ENCODE results near the gene MICAL3. TPM values are rescaled to one million over a fixed set of nuclear protein-coding genes. Genes with fewer than 3 reads are reported as not detected.
"Not testable (repeated sequence)": the region's sequence is repeated elsewhere in the genome, so short reads cannot be mapped to it uniquely, and the experiment has no call there.

The MICAL3 gene
- total RNA-seq, 1 donor from 2014 or later, result 43.4 TPM

DNA sequence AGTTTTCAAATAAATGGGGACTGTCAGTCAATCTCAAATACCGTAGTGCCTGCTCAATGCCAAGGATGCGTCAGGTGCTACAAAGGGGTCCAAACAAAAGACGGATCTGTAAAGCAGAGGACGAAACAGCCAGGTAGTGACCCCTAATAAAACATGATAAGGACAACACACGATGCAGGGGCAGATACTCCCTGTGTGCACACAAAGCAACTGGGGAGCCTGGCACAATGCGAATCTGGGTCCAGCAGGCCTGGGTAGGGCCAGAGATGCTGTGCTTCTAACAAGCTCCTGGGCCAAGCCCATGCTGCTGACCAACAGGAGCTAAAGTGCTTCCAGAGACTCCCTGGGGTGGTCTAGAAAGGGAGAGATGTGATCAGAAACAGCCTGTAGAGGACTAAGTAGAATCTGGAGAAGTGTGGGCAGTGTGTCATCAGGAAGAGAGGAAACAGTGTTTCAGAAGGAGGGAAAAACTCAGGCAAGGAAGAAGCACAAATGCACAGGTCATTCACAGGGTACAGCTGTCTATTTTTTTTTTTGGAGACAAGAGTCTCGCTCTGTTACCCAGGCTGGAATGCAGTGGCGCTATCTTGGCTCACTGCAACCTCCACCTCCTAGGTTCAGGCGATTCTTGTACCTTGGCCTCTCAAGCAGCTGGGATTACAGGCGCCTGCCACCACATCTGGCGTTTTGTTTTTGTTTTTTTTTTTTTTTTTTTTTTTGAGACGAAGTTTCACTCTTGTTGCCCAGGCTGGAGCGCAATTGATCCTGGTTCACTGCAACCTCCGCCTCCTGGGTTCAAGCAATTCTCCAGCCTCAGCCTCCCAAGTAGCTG lies 74.5 kb downstream of the MICAL3 start:
- DNase-seq, result no peak

DNA sequence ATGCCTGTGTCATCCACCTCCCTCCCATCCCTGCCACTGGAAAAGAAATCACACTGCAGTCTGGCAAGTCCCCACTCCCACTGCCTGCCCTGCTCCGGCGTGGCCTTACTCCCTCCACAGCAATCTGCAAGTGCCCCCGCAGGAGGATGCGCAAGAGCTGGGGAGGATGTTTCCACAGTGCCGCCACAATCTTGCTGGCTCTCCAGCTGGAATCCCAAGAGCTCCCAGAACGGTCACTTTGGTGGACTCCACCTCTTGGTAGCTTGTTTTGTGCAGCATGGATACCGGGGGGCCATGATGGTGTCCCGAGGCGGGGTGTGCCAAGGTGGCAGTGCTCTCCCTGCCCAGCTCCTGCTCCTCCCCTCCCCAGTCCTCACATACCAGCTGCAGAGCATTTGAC lies 76.3 kb downstream of the MICAL3 start:
- no peak for DNase-seq

DNA sequence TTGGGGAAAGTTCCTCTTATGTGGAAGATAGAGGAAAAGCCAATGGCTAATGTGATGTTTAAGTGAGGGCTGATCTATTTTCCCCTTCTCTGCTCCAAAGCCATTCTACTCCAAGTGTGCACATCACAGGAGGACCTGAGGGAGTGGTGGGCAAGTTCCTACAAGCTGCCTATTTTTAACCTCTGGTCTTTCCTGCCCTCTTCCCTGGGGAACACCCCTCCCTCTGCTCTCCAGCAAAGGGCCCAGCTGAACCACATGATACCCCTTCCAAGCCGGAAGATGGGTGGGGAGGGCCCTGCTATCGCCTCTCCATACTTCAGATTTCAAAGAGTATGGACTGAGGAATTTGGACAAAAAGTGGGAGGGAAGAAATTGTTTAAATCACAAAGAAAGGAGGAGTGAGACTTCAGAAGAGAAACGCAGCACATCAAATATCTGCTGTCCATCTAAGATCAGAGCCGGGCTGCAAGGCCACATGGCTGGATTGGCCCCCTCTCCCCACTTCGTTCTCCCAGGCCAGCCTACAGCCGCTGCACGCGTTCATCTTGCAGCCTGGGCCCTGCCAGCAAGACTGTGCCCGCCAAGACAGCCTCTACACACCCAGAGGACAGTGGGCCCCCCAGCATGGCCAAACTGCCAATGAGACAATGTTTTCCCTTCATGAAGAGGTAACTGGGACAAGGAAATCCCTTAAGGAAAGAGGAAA lies 77.5 kb downstream of the MICAL3 start:
- DNase-seq, result no peak

DNA sequence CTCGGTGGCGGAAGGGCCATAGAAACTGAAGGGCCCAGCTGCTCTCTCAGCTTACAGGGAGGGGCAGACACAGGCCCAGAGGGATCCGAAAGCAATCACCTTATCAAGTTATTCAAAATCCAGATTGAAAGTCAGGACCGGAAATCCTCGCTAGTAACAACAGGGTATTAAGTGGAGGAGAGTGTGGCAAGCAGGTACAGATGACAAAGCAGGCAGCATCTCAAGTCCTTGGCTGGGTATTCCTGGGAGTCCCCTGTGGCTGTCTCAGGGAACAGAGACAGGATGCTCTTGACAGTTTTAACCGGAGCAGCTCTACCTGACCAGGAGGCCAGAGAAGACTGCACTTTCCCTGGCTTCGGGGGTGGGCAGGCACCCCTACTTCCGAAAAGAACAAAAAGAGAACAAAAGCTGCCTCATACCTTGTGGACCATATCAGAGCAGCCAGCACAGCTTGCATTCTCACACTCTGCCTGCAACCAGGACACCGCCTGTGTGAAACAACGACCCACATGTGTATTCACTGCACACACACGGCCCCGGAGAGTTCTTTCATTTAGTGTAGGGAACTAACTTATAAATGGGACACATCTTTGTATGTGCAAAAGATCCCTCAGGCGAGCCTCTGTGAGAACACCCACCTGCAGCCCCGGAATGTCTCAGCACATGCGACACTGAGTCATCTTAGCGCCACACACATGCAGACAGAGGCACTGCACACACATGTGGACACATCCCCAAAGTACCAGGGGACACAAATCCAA lies 78.3 kb downstream of the MICAL3 start:
- DNase-seq, result no peak

DNA sequence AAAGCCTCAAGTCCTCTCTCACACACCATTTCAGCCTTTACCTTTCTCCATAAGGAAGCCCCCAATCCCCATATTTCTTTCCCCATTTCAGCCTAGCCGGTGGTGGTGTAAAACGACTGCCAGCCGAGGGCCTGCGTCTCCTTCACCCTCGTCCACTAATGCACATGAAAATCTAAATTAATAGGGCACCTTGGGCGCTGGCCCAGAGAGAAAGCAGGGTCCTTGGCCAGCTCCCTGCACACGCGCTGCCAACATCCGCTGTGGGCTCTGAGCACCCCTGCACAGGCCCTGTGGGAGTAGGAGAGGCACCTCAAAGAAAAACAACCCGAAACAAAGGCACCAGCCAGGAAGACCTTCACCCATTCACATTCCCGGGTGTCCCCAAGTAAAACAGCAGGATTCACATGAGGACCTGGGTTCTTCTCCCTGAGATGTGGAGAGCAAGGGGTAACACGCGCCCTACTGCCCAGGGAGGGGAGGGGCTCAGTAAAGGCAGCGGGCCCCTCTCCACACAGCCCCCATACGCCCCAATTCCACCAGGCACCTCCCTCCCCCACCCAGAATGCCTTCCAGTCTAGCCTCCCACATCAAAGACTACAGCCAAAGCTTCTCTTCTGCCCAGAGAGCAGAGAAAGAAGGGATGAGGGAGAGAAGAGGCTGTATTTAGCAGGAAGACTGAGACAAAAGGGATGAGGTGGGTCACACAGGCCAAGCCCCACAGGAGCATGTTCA lies 79.0 kb downstream of the MICAL3 start:
- DNase-seq, result no peak

DNA sequence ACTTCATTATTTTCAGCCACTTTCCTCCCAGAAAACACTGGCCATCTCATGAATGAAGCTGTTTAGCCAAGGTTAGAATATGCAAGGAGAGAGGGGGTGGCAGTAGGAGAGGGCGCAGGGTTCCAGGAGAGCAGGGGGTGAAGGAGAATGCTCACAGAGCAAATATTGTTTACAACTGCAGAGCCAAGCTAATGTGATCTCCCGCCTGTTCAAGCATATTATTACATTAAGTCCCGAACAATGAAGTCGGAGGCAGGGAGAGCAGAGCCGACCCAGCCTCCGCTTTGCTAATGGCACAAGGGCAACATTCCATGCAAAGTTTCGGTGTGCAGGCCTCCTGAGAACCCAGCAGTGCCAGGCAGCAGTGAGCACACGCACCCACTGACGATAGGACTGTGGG lies 80.1 kb downstream of the MICAL3 start:
- no peak for DNase-seq

DNA sequence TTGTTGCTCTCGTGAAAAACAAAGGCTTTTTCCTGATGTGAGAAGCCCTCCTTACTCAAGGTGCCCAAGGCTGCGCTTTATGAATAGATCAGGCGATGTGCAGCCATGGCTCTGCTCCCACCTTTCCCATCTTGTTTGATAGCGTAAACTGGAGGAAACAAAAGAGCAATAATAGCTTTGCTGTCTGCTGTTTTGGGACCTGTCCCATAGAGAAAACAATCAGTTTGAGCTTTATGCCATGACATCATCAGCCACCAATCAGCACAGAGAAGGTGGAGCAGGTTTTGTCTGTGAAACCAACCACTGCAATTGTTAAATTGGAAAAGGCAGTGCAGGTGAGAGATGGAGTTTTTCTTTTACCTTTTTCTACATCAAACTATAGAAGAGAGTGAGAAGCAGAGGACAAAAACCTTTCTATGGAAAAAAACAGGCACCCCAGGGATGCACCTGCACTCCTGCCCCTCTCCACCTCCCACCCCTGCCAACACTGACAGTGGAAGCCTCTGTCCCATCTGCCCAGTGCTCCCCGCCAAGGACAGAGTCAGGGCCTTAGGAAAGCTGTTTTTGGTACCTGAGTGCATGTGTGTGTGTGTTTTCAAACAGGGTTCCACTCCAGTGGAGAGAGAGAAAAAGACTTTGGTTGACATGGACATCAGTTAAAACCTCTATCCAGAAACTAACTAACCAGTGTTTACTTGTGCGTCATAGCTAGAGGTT lies 80.7 kb downstream of the MICAL3 start:
- DNase-seq, result peak; percentile 55

DNA sequence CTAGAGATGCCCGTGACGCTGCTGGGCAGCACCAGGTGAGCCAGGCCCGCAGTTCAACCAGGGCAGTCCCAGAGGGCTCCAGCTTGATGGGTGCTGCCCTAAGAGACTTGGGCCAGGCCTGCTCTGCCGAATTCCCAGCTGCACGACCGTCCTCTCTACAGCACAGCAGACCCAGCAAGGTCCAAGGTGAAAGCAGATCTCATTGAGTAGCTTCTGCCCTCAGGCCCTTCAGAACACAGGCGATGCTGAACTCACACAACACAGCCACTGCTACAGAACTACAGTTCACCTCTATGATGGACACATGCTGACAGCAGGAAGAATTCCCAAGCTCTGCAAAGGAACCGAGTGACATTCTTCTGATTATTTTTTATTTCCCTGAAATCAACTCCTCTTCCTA lies 81.6 kb downstream of the MICAL3 start:
- no peak for DNase-seq

DNA sequence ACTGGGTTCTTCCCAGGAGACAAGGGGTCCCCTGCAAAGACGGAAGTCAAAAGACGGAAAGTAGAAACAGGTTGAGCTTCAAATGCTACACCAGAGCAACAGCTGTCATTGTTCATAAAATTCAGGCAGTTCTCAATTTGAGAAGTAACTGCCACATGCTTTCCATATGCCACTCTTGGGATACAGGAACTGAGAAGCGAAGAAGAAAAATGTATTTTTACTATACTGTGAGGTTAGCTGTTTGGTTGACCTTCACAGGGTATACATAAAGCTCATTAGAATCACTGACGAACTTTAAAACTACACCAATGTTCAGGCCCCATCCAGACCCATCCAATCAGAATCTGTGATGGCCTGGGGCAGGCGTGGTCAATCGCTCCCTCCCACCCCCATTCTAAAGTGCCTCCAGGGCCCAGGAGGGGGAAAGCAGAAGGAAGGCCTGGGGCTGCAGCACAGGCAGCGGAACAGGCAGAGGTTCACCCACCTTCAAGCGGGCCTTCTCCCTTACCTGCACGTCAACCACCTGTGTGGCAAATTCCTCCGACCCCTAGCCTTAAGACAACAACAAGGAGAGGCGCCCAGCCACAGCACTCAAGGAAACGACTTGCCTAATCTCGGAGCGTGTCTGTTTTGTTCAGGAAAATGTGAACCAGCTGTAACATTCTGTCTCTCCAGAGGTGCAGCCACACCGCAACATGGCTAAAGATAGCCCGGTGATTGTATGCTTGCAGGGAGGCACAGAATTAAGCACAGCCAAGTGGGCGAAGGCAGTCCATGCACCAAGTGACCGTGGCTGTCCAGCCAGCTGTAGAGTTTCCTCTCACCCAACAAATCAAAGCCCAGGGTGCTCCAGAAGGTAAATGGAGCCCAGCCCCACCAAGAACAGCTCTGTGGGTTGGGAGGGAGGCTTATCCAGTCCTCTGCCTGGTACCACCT lies 82.6 kb downstream of the MICAL3 start:
- DNase-seq, result no peak

DNA sequence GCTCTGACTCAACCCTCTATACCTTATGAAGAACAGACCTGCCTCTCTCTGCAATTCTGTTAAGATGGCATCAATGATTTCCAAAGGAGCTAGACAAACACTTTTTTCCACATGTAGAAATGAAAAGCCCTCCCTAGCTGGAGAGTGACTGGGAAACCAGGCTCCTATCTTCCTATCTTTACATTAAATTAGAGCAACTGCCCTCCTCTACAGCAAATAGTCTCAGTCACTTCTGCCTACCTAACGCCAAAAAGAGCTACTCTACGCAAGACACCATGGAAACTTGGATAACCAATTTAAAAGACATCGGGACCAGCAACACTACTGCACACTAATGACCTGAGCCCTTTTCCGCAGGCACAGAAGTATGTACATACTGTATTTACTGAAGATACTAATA lies 84.8 kb downstream of the MICAL3 start:
- no peak for DNase-seq

DNA sequence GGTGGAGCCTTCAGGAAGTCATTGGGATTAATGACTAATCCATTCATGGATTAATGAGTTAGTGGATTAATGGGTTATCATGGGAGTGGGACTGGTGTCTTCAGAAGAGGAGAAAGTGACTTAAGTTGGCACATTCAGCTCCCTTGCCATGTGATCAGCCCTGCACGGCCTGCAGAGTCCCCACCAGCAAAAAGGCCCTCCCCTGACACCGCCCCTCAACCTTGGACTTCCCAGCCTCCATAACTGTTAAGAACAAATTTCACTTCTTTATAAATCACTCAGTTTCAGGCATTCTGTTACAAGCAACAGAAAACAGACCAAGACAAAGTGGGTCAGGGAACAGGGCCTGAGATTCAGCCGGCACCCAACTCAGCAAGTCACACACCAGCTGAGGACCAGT lies 85.3 kb downstream of the MICAL3 start:
- no peak for DNase-seq

DNA sequence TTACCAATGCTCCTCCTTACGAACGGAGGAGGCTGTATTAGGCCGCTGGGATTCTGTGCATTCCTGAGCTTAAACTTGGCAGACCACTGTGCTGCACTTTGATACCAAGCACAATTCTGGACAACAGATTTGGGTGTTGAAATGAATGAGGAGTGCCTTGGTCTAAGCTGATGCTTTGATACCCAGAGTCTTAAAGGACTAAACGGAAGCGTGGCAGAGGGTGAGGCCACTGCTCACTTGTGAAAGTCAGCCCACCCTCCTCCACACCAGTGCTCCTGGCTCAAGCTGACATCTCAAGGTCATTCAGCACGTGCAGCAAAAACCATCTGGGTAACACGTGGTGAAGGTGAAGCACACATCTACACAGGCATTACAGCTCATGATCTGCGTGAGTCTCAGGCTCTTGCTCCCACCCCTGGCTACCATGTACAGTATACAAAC lies 85.9 kb downstream of the MICAL3 start:
- no peak for DNase-seq

DNA sequence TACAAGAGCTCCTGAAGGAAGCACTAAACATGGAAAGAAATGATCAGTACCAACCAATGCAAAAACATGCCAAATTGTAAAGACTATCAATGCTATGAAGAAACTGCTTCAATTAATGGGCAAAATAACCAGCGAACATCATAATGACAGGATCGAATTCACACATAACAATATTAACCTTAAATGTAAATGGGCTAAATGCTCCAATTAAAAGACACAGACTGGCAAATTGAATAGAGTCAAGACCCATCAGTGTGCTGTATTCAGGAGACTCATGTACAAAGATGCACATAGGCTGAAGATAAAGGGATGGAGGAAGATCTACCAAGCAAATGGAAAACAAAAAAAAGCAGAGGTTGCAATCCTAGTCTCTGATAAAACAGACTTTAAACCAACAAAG lies 91.9 kb downstream of the MICAL3 start:
- DNase-seq, result not testable (repeated sequence)

DNA sequence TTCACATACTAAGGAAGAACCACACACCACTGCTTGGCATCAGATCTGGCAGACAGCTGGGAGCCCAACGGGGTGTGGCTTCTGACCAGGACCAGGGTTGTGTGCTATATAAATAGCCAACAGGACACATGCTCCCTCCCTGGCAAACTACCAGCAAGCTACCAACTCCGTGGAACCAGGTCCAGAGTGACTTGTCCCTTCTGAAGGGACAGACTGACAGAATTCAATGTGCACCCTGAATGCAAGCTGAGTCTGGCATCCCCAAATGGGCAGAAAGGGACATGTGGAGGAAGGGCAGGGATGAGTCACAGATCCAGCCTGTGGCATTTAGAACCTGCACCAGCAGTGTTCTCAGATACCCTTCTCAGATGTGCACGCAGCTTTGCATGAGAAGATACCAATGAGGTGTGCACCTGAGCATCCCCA lies 92.9 kb downstream of the MICAL3 start:
- DNase-seq, result no peak

DNA sequence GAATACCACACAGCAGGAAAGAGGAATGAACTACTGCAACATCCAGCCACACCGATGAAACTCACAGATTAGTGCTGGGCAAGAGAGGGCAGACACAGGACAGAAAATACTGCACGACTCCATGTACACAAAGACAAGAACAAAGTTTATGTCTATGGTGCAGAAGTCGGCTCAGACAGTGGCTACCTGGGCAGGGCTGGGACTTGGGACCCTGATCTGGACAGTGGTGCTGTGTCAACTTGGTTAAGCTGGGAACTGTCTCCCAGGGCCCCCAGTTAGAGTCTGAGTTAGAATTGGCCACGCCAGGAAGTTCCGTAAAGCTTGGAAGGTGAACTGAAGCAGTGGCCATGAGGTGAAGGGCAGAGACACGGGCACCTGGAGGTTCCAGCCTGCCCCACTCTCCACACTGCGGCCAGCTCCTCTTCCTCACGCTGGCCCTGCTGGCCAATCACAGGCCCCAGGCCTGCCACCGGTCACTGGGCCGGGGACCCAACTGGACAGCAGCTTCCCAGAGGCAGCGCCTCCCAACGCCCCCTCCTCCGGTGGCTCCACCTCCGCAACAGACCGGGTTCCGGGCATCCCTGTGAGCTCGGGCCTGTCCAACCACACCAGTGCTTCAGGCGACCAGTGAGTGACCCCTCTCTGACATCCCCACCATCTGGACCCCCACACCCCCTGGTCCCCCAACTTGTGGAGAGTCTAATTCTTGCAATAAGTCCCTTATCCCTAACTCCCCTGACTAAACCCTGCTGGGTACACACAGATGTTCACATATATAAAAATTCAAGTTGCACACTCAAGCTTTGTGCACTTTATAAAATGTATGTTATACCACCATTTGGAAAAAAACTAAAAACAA lies 93.7 kb downstream of the MICAL3 start:
- DNase-seq, result no peak

DNA sequence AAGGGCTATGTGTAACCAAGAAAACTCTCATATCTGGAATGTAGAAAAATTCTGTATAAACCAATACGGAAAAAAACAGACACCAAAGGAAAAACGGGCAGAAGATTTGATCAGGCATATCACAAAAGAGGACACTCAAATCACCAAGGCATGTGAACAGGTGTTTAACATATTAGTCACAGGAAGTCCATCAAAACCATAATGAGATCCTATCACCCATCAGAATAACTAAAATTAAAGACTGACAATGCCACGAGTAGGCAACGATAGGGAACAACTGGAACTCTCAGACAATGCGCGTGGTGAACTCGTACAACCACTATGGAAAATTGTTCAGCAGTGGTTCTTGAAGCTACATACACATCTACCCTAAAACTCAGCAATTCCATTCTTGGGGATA lies 94.5 kb downstream of the MICAL3 start:
- no peak for DNase-seq

DNA sequence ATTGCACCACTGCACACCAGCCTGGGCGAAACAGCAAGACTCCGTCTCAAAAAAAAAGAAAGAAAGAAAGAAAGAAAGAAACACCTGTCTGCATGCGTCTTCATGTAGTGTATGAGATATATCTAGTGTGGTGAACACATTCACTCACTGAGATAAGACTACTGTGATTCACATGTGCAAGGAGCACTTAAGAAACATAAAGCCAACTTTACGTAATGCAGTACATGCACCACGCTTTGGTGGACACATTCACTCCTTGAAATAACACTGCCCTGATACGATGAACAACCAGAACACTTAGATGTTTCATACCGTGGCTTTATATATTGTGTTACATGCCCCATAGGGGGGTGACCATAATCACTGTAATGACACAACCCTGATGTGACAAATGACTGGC lies 96.0 kb downstream of the MICAL3 start:
- DNase-seq, result no peak

DNA sequence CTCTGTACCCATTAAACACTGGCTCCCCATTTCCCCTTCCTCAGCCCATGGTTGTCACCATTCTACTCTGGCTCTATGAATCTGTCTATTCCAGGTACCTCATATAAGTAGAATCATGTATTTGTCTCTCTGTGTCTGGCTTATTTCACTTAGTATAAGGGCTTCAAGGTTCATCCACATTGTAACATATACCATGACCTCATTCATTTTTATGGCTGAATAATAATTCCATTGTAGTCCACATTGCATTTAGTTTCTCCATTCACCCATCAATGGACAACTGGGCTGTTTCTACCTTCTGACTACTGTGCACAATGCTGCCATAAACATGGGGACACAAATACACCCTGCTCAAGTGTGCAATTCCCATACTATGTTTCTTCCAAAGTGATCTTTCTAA lies 97.3 kb downstream of the MICAL3 start:
- no peak for DNase-seq

DNA sequence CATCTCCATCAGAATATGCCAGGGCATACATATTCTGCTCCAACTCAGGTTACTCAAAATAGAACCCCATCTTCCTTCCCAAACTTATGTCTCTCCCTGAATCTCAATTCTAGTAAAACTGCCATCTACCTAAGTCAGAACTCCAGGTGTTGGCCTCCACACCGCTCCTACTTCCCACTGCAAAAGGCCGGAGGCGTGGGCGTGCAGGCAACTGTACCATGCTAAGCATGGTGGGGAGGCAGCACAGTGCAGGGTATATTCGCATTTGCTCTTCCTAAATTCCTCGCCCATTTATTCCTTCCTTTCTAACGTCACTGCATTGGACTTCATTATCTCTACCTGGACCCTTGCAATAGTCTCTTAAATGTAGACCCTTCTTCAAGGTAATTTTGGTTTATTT lies 97.8 kb downstream of the MICAL3 start:
- DNase-seq, result no peak

DNA sequence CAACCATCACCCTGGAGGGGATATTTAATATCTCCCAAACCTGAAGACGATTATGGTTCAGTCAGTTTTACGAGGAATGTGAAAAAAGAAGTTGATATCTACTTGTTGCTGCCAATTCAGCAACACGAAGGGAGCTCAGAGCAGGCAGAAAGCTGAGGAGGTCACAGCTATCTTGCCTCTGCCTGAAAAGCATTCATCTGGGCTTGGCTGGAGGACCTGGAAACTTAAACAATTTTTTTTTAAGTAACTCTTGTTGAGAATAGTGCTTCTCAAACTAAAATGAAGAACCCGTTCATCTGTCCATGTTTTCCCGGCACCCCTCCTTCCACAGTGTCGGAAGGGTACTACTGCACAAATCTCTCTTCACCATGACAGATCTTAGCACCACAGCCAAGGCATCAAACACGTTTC lies 98.9 kb downstream of the MICAL3 start:
- DNase-seq, result no peak

All from dermis blood vessel endothelial cell (primary cell).